Neural progenitor cell (in vitro differentiated cells): ENCODE measurements around the gene CCDC158.

Source experiments
- CTCF ChIP-seq: fragments of 200-600 bp; sonication (generic); IDR thresholded peaks from 2 replicates; pipeline ENCODE4 v1.5.1; 2017; ENCODE audit warnings: antibody characterized with exemption, mild to moderate bottlenecking
- EZH2 ChIP-seq: fragments of 200-600 bp; sonication (generic); IDR thresholded peaks from 2 replicates; pipeline ENCODE4 v1.6.1; 2017; ENCODE audit warnings: antibody characterized with exemption, mild to moderate bottlenecking, moderate library complexity
- EZH2phosphoT487 ChIP-seq: fragments of 200-600 bp; sonication (generic); IDR thresholded peaks from 2 replicates; pipeline ENCODE4 v1.6.1; 2017; ENCODE audit warnings: antibody characterized with exemption

- no peak for TF ChIP-seq CTCF
- no peak for TF ChIP-seq EZH2phosphoT487
- TF ChIP-seq EZH2, result no peak
Observed at GRCh38 chr4:76272582-76272981, 148.4 kb downstream of the CCDC158 start.
